Psoas muscle (tissue), 8 donors: ENCODE data around the gene LDB1. TPM values are rescaled to one million over a fixed set of nuclear protein-coding genes. Genes with fewer than 3 reads are reported as not detected.

Source experiments
- ATAC-seq, 4 donors: fragments of 200-7000 bp; cut with Tn5 transposase; one replicate each; pipeline ENCODE4 v1.9.1; 2020; ENCODE audit warnings: moderate library complexity in 3 of 4, mild to moderate bottlenecking in 2 of 4
- DNase-seq, 2 donors: peaks; one replicate each; pipeline ENCODE4 v3.0.0-alpha.2; 2020
- H3K27ac ChIP-seq: fragments of 200-600 bp; one replicate; pipeline ENCODE4 v1.8.0; 2022
- H3K27me3 ChIP-seq, 3 donors: fragments of 200-600 bp in 1 of 3; one replicate each; pipeline versions ENCODE4 v1.6.1 to v1.8.0; 2013 to 2022; ENCODE audit warnings: low read length in 2 of 3, mild to moderate bottlenecking in 2 of 3, moderate library complexity in 1 of 3; ENCODE audit not compliant: insufficient read depth in 3 of 3
- H3K36me3 ChIP-seq, 2 donors: fragments of 200-600 bp in 1 of 2; one replicate each; pipeline versions ENCODE4 v1.6.1 to v1.8.0; 2013 to 2022; ENCODE audit warnings: low read depth in 1 of 2, mild to moderate bottlenecking in 1 of 2, moderate library complexity in 1 of 2; ENCODE audit not compliant: insufficient read depth in 1 of 2
- H3K4me1 ChIP-seq: fragments of 200-600 bp; one replicate; pipeline ENCODE4 v1.8.0; 2022
- H3K4me3 ChIP-seq: fragments of 200-600 bp; one replicate; pipeline ENCODE4 v1.8.0; 2022; ENCODE audit warnings: mild to moderate bottlenecking
- H3K9me3 ChIP-seq: fragments of 200-600 bp; one replicate; pipeline ENCODE4 v1.8.0; 2022
- CTCF ChIP-seq: fragments of 200-600 bp; IDR thresholded peaks from one replicate; pipeline ENCODE4 v1.8.0; 2022; ENCODE audit warnings: antibody characterized with exemption
- WGBS, 3 donors: extraction: QIAGEN DNeasy Blood & Tissue Kit; methylation state at CpG; one replicate each; pipeline versions ENCODE4 v1.1.6 to v1.1.7; 2013; 5-methylcytosine and 5-hydroxymethylcytosine counted together
- intact Hi-C, 2 donors: fragments of 100-400 bp; cut with DNase I; formaldehyde crosslinking; loops; one replicate each; pipeline versions ENCODE4 v1.11.0 to v1.14.2; 2022
- polyA plus RNA-seq, 3 donors: library from polyadenylated mRNA; stranded (reverse); fragments of 200-250 nt; gene quantifications; one replicate each; pipeline ENCODE4 v1.2.3, GENCODE V29; 2013
- total RNA-seq, 4 donors: library from RNA; stranded (reverse); fragmentation: NEBNext Ultra II Directional in 2 of 4; extraction: Animal tissue kit (Norgen Biotek cat#: 25700) in 2 of 4; gene quantifications; one replicate each; pipeline versions ENCODE4 v1.2.1 to v1.2.4, GENCODE V29; 2021 to 2023
- donor health status: healthy with polysubstance abuse.
- donor health status: DM: no; HTN: no; CAD: no; lungs with moderate emphysema.
- donor health status: Bipolar disorder and iron deficiency.
- donor health status: healthy.
- donor health status: DM: yes; HTN: yes; CAD: no.
- donor health status: DM: no; HTN: no; CAD: no.
- donor health status: DM: no; HTN: no; CAD: no.
- donor health status: DM: yes; HTN: yes; CAD: no.

The LDB1 gene
- total and polyA plus RNA-seq, 7 donors: 13.9 to 29.8 (median 24.7) TPM

- TF ChIP-seq CTCF: no peak
- Histone ChIP-seq H3K36me3 (peaks cover 0 to 9% of the 10 kb centered on the region in 2 donors), H3K9me3 (no peaks in the 10 kb centered on the region), H3K27me3 (no peaks in the 10 kb centered on the region), H3K4me1 (no peaks in the 10 kb centered on the region), H3K27ac (no peak overlapping the region), H3K4me3 (no peak overlapping the region)
- whole genome bisulfite sequencing, 3 donors: 70 to 91% (median 89%) methylated on average over 1 of the region's 1 CpG
- intact Hi-C loops: no loop called here
- DNase-seq (no peak), ATAC-seq (no peak)
Observed at GRCh38 chr10:102102421-102102820, 17.7 kb downstream of the LDB1 start.

- 88 to 94% (median 92%) methylated on average over 5 of the region's 5 CpGs for WGBS, 3 donors
- no peak for TF ChIP-seq CTCF
- Histone ChIP-seq H3K27me3 (no peaks in the 10 kb centered on the region), H3K36me3 (no peaks in the 10 kb centered on the region), H3K27ac (no peak overlapping the region), H3K4me1 (no peaks in the 10 kb centered on the region), H3K9me3 (no peaks in the 10 kb centered on the region), H3K4me3 (no peak overlapping the region)
- ATAC-seq (no peak), DNase-seq (no peak)
- intact Hi-C loops: no loop called here
Observed at GRCh38 chr10:102101152-102101551, 19.0 kb downstream of the LDB1 start.

- Histone ChIP-seq H3K4me3 (no peak overlapping the region), H3K36me3 (no peaks in the 10 kb centered on the region), H3K27ac (no peak overlapping the region), H3K27me3 (no peaks in the 10 kb centered on the region), H3K9me3 (no peaks in the 10 kb centered on the region), H3K4me1 (no peaks in the 10 kb centered on the region)
- intact Hi-C loops: no loop called here
- DNase-seq (no peak), ATAC-seq (no peak)
- 94 to 98% (median 95%) methylated on average over 7 of the region's 7 CpGs for WGBS, 3 donors
- no peak for TF ChIP-seq CTCF
Observed at GRCh38 chr10:102096449-102096848, 23.7 kb downstream of the LDB1 start.

- 35 to 44% (median 42%) methylated on average over 2 of the region's 2 CpGs for WGBS, 3 donors
- Histone ChIP-seq H3K27me3 (no peaks in the 10 kb centered on the region), H3K4me3 (no peak overlapping the region), H3K27ac (no peak overlapping the region), H3K4me1 (no peaks in the 10 kb centered on the region), H3K36me3 (no peaks in the 10 kb centered on the region), H3K9me3 (no peaks in the 10 kb centered on the region)
- no peak for TF ChIP-seq CTCF
- ATAC-seq: no peak
- intact Hi-C loops: no loop called here
- no peak for DNase-seq
Observed at GRCh38 chr10:102090772-102091171, 29.4 kb downstream of the LDB1 start.

- no peaks in the 10 kb centered on the region for H3K36me3 ChIP-seq
- H3K9me3 ChIP-seq: no peaks in the 10 kb centered on the region
- no peak for TF ChIP-seq CTCF
- no peaks in the 10 kb centered on the region for H3K27me3 ChIP-seq
- intact Hi-C loops: no loop called here
- ATAC-seq (no peak), DNase-seq (no peak)
- 93 to 96% (median 95%) methylated on average over 8 of the region's 8 CpGs for WGBS, 3 donors
- H3K4me1 ChIP-seq: no peaks in the 10 kb centered on the region
- H3K4me3 ChIP-seq: no peak overlapping the region
- H3K27ac ChIP-seq: no peak overlapping the region
Observed at GRCh38 chr10:102086196-102086595, 34.0 kb downstream of the LDB1 start.
